HL-60 (cell line): Measurements from ENCODE around the gene SLC35F3.

Experiments used
- DNase-seq, 2 experiments: peaks; one replicate each; pipeline ENCODE4 v3.0.0-alpha.2; 2010 to 2020; ENCODE audit warnings: low read depth in 1 of 2, low spot score in 1 of 2
- H3K27ac ChIP-seq: fragments of 250-450 bp; sonication (Bioruptor Pico); replicated peaks from 2 replicates; pipeline ENCODE4 v1.5.1; 2020; ENCODE audit warnings: mild to moderate bottlenecking, moderate library complexity
- H3K27me3 ChIP-seq: fragments of 250-450 bp; sonication (Bioruptor Pico); 2 replicates; pipeline ENCODE4 v1.5.1; 2021; ENCODE audit warnings: mild to moderate bottlenecking, moderate library complexity; ENCODE audit not compliant: insufficient read depth, poor library complexity, severe bottlenecking
- H3K4me3 ChIP-seq: replicated peaks from 2 replicates; pipeline ENCODE4 v1.5.1; 2011; ENCODE audit warnings: mild to moderate bottlenecking, control low read depth, low read length; ENCODE audit not compliant: insufficient read depth
- GABPA ChIP-seq: IDR thresholded peaks from 2 replicates; pipeline ENCODE4 v1.6.1; 2012; ENCODE audit warnings: low read depth
- POLR2AphosphoS5 ChIP-seq: IDR thresholded peaks from 2 replicates; pipeline ENCODE4 v1.6.1; 2012; ENCODE audit warnings: low read depth
- SPI1 ChIP-seq: IDR thresholded peaks from 2 replicates; pipeline ENCODE4 v1.6.1; 2012; ENCODE audit warnings: low read depth, mild to moderate bottlenecking, borderline replicate concordance
- TF ChIP-seq, protein P1 (sequence below): IDR thresholded peaks from 2 replicates; pipeline ENCODE4 v1.6.1; 2012; ENCODE audit warnings: low read depth; ENCODE audit not compliant: insufficient replicate concordance
- TF ChIP-seq, protein P2 (sequence below): IDR thresholded peaks from one replicate; pipeline ENCODE4 v1.5.1; 2011; ENCODE audit warnings: low read length, control low read depth, inconsistent platforms; ENCODE audit not compliant: insufficient read depth

SLC35F3 gene

DNA sequence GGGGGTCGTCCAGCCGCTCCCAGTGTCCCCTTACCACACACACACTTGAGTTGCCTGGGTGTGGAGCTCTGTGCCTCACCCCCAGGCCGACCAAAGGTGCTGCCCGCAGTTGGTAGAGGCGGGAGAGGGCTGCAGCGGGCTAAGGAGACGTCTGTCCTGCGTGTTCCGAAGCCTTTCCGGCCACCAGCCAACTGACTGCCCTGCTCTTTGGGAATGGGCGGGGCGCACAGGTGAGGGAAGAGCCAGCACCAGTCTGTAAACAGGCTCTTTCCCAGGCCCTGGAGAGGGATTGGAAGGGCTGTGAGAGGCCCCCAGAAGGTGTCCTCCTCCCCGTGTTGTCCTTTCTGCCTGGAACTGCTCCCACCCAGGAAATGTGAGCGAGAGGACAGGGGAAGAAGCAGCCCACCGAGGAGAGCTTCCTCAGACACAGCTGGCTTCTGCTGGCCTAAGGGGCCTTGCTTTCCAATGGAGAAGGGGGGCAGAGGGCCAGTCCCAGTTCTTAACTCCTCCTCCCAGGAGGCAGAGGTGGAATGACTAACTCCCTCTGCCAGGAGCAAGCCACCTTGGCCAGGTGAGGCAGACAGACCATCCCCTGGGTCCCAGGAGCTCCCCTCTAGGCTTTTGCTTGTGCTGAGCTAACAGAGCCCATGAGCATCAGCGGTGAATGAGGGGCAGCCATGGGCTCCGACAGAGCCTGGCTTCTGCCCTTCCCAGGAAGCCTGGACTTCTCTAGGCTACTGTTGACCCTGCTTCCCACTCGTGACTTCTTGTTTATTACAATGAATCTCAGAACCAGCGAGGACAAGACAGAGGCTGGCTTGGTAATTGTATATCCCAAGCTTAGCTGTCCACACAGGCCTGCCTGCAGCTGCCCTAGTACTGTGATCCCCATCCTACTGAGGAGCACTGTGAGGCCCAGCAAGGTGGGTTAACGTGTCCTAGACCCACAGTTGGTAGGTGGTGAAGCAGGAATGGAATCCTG is 310.7 kb downstream of the SLC35F3 start:
- no peak overlapping the region for H3K4me3 ChIP-seq

DNA sequence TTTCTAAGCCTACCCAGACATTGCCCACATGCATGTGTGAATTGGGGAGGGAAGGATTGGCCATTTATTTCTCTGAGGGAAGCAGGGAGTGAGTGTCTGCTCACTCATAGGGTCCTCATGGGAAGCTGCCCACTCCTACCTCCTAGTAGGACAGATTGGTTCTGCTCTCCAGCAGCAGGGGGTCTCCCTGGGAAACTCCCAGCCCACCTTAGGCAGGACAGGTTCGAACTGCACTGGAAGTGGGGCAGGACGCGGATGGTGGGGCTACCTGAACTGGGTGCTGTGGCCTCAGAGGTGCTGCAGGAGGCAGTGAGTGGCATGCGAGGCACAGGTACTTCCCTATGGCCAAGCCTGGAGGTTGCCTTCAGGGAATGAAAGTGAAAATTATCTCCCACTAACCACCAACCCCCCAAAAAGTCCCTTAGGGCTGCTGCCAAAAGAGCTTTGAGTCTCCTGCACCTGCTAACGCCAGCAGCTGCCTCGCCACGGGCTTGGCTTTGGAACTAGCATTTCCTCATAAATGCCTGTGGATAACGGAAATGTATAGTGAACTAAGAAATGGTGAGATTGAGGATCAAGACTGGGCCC is 311.7 kb downstream of the SLC35F3 start:
- no peak for DNase-seq
- Histone ChIP-seq H3K4me3 (no peak overlapping the region), H3K27me3 (peaks cover 12% of the 10 kb centered on the region), H3K27ac (no peak overlapping the region)
- TF ChIP-seq GABPA (no peak), SPI1 (no peak), POLR2AphosphoS5 (no peak)
- TF ChIP-seq, protein P1, sequence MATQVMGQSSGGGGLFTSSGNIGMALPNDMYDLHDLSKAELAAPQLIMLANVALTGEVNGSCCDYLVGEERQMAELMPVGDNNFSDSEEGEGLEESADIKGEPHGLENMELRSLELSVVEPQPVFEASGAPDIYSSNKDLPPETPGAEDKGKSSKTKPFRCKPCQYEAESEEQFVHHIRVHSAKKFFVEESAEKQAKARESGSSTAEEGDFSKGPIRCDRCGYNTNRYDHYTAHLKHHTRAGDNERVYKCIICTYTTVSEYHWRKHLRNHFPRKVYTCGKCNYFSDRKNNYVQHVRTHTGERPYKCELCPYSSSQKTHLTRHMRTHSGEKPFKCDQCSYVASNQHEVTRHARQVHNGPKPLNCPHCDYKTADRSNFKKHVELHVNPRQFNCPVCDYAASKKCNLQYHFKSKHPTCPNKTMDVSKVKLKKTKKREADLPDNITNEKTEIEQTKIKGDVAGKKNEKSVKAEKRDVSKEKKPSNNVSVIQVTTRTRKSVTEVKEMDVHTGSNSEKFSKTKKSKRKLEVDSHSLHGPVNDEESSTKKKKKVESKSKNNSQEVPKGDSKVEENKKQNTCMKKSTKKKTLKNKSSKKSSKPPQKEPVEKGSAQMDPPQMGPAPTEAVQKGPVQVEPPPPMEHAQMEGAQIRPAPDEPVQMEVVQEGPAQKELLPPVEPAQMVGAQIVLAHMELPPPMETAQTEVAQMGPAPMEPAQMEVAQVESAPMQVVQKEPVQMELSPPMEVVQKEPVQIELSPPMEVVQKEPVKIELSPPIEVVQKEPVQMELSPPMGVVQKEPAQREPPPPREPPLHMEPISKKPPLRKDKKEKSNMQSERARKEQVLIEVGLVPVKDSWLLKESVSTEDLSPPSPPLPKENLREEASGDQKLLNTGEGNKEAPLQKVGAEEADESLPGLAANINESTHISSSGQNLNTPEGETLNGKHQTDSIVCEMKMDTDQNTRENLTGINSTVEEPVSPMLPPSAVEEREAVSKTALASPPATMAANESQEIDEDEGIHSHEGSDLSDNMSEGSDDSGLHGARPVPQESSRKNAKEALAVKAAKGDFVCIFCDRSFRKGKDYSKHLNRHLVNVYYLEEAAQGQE, result no peak
- TF ChIP-seq, protein P2, sequence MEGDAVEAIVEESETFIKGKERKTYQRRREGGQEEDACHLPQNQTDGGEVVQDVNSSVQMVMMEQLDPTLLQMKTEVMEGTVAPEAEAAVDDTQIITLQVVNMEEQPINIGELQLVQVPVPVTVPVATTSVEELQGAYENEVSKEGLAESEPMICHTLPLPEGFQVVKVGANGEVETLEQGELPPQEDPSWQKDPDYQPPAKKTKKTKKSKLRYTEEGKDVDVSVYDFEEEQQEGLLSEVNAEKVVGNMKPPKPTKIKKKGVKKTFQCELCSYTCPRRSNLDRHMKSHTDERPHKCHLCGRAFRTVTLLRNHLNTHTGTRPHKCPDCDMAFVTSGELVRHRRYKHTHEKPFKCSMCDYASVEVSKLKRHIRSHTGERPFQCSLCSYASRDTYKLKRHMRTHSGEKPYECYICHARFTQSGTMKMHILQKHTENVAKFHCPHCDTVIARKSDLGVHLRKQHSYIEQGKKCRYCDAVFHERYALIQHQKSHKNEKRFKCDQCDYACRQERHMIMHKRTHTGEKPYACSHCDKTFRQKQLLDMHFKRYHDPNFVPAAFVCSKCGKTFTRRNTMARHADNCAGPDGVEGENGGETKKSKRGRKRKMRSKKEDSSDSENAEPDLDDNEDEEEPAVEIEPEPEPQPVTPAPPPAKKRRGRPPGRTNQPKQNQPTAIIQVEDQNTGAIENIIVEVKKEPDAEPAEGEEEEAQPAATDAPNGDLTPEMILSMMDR, result no peak

More for the DNA sequence above, 310.7 kb downstream of the SLC35F3 start:
- Histone ChIP-seq H3K27me3 (peaks cover 9% of the 10 kb centered on the region), H3K27ac (no peak overlapping the region)
- TF ChIP-seq SPI1 (no peak), POLR2AphosphoS5 (no peak), GABPA (no peak)
- TF ChIP-seq, protein P2, result no peak
- TF ChIP-seq, protein P1, result no peak
- DNase-seq, result no peak

DNA sequence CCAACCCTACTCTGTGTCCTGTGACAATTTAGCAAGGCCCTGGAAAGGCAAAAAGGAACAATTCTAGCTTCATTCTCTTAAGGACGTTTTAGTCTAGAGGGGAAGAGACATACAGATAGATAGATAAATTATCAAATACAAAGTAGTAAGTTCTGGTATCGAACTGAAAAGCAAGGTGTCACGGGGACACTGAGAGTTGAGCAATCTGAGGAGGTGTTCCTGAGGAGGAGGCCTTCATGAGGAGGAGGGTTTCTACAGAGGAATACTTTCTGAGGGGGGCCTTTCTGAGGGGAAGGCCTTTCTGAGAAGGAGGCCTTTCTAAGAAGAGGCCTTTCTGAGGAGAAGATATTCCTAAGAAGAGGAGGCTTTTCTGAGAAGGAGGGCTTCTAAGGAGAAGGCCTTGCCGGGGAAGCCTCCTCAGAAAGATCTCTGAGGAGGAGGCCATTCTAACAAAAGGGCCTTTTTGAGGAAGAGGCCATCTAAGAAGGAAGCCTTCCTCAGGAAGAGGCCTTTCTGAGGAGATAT is 312.9 kb downstream of the SLC35F3 start:
- Histone ChIP-seq H3K4me3 (no peak overlapping the region), H3K27ac (no peak overlapping the region), H3K27me3 (peaks cover 12% of the 10 kb centered on the region)
- TF ChIP-seq GABPA (no peak), POLR2AphosphoS5 (no peak), SPI1 (no peak)
- TF ChIP-seq, protein P1, result no peak
- TF ChIP-seq, protein P2, result no peak
- DNase-seq, result no peak
